HG03045 (cell line): Measurements from ENCODE around the gene CBX5.
"Not testable (repeated sequence)": the region's sequence is repeated elsewhere in the genome, so short reads cannot be mapped to it uniquely, and the experiment has no call there.

ENCODE experiments used
- ATAC-seq: cut with Tn5 transposase; IDR thresholded peaks from one replicate; pipeline ENCODE4 v1.9.1; 2021; ENCODE audit warnings: mild to moderate bottlenecking, moderate library complexity; ENCODE audit not compliant: unreplicated experiment

Gene CBX5

DNA sequence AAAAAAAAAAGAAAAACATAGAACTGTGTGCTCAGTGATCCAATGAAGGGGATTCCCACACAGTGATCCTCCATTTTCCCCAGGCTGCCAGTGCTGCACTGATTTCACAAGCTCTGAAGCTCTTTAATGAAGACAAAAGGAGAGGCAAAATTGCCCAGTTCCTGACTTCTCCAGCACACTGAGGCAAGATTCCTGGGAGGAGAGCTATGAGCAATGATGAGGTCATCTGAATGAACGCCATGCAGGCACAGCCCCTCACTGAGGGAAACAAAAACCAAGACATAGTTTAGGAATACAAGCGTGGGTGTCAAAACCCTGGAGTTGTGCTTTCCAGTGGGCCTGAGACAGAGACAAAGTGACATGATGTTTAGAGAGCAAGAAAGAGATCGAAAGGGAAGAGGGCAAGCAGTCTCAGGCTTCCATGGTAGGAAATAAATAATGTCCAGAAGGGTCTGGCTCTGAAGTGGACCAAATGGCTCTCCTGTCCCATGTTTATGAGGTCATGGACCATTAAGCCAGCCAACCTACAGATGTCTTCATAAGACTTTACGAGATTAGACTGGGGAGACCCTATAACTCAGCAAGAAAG lies 50.2 kb downstream of the CBX5 start:
- ATAC-seq: no peak

DNA sequence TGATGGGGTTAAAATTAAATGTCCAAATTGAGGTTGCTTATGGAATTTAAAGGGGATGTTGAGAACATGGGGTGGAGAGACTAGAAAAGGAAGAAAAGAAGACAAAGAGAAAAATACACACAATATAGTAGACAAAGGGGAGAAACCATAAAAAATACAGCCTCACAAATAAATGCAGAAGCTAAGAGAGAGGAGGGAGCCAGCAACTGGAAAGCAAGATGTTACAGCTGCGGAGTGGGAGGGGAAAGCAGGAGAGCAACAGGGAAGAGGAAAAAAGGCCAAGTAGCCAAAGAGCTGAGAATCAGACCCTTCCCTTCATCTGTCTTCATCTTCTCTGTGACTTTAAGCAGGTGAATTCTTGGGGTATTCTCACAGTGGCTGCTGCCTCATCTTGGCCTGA lies 51.5 kb downstream of the CBX5 start:
- no peak for ATAC-seq

GRCh38 chr12:54227927-54228326 lies 52.0 kb downstream of the CBX5 start:
- not testable (repeated sequence) for ATAC-seq

- no peak for ATAC-seq
These were observed 52.5 kb downstream of the CBX5 start for GRCh38 chr12:54227376-54227775.

GRCh38 chr12:54225666-54226065 lies 54.3 kb downstream of the CBX5 start:
- ATAC-seq: no peak

GRCh38 chr12:54222609-54223008 lies 57.3 kb downstream of the CBX5 start:
- ATAC-seq: no peak

DNA sequence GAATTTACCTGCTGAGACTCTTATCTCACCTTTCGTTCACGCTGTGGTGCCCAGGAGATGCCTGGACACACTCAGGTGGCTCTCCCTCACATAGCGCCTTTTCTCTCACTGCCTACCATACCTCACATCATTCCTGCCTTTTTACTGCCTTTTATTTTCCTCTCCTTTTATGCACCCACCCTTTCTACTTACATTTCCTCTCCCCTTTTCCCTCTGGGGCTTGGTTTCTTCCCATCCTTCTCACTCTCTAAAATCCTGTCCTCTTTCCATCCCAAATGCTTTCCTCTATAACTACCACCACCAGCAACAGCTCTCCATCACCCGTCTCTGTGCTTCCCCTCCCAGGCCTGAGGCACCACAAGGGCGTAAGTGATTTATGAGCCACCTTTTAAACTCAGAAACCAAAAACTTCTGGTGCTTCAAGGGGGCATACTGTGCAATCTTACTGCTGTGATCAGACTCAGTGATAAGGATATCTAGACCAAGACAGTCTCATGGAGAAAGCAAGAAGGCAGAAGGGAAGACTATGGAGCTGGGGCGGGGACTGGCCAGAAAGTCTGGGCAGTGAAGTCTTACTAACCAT lies 58.4 kb downstream of the CBX5 start:
- ATAC-seq: no peak

DNA sequence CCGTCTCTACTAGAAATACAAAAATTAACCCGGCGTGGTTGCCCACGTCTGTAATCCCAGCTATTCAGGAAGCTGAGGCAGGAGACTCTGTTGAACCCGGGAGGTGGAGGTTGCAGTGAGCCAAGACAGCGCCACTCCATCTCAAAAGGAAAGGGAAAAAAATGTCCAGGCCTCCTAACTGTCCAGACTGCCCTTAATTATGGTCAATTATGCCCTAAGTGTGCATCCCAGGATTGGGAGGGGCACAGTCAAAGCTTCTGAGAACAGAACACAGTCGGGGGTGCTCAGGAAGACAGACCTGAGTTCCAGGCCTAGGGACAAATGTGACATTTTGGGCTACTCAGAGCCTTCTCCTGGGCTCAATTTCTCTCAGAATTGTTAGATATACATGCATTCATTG lies 59.4 kb downstream of the CBX5 start:
- ATAC-seq: no peak

GRCh38 chr12:54220092-54220557 lies 59.8 kb downstream of the CBX5 start:
- no peak for ATAC-seq

DNA sequence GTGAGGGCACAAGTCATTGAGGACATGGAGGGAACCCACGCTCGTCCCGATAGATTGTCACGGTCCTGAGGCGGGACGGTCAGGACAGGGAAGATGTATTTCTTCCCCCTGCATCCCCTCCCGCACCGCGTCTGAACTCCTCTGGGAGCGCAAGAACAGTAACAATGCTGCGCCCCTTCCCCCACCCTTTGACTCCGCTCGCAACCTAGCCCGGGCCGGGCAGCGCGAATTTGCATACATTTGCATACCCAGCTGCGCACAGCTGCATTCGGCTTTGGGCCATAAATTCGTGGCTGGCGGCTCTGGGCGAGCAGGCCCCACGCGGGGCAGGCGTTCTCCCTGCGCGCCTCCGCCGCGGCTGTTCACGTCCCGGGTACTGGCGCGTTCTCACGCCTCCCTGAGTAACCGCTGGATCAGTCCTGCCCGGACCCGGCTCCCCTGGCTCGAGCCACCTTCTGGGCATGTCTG lies 62.1 kb downstream of the CBX5 start:
- ATAC-seq: no peak

GRCh38 chr12:54216797-54217661 lies 62.9 kb downstream of the CBX5 start:
- ATAC-seq: peak; percentile 37

DNA sequence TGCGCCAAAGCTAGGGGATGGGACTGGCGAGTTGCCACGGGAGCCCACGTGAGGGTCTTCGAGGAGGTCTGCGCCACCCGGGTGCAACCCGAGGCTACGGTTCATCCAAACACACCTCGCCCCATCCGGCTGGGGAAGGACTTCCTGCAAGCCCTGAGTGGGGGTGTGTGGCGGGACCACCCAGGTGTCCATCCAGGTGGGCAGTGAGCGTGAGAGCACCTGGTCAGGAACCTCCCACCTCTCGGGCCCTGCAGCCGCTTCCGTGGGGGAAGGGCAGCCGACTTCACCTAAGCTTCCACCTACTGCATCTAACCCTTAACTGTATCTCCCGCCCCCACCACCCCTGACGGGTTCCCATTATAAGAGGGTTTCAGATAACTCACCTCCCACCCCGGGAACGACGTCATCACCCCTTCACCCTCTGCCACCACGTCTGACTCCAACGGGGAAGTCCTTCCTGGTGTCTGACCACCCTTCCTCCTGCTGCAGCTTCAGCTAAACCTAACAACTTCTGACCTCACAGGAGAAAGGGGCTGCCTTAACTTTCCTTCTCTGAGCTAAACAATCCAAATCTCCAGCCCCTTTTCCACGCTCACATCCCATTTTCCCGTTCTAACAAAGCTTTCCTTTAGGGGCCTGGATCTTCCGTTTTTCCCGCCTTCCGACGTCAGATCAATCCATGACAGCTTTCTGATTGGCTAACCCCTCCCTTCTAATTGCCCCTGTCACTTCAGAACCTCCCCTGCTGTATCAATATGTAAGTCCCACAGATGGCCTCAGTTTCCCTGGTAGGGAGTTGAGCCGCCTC lies 63.7 kb downstream of the CBX5 start:
- no peak for ATAC-seq

- peak; percentile 77 for ATAC-seq
These were observed 65.1 kb downstream of the CBX5 start for GRCh38 chr12:54214553-54215406.

DNA sequence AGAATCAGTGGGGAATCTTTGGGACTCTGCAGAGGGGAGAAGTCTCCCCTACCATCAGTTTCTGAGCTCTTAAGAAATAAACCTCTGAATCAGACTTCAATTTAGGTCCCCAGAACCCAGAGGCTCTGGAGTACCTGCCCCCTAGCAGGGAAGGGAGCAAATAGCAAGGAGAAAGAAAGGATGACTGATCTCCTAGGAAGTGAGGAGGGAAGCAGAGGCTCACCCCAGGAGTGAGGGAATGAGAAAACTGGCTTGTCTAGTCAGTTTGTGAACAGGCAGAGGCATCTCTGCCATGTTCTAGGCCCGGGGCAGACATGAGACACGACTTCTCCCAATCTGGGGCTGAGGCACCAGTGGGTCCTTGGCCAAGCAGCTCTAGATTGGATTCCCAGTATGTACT lies 66.8 kb downstream of the CBX5 start:
- no peak for ATAC-seq

DNA sequence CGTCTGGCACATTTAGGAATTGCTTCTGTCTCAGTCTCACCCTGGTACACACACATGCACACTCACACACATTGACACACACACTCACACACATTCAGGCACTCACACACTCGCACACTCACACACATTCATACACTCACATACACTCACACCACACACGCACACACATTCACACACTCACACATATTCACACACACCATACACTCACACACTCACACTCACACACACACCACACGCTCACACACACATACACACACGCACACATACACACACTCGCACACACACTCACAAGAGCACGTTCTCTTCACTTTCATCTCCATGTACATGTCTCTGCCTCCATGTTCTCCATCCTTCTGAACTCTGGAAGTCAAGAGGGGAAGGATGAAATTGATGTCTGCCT lies 68.0 kb downstream of the CBX5 start:
- ATAC-seq: no peak

DNA sequence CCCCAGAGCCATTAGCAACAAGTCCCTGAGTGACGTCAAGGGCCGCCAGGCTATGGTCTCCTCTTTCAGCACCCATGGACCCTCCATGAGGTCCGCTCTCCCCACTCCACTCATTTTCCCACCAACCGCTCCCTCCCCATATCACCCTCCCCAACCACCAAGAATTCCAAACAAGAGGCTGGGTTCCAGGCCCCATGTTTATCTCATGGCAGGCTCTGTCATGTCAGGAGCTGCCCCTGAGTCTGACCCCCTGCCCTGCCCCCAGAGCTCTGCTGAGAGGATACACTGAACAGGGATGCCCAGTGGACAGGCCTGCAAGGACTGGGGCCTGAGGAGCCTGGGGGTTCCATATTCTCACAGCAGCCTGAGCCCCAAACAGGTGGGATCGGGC lies 69.5 kb downstream of the CBX5 start:
- no peak for ATAC-seq

GRCh38 chr12:54208591-54208990 lies 71.3 kb downstream of the CBX5 start:
- ATAC-seq: no peak

GRCh38 chr12:54207539-54208294 lies 72.2 kb downstream of the CBX5 start:
- ATAC-seq: peak; percentile 59

DNA sequence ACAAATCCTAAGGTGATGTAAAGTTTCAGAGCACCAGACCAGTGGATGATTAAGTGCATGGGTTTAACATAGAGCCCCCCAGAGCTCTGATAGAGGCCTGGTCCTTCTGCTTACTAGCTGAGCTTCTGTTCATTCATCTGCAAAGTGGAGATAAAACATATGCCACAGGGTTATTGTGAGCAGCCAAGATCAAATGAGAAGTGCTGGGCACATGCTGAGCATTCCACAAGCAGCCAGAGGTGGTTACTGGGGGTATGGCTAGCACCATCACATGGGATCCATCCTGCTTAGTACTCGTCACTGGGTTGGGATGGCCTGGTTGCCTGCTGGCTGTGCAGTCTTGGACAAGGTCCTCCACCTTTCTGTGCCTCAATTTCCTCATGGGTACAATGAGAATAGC lies 73.1 kb downstream of the CBX5 start:
- ATAC-seq: no peak
